Jurkat, Clone E6-1 (cell line): ENCODE data around the gene AVP.
"Not testable (repeated sequence)": the region's sequence is repeated elsewhere in the genome, so short reads cannot be mapped to it uniquely, and the experiment has no call there.

ENCODE experiments used
- DNase-seq: peaks from one replicate; pipeline ENCODE4 v3.0.0-alpha.2; 2011; ENCODE audit warnings: low read depth, low spot score
- H3K4me3 ChIP-seq: 2 replicates; pipeline ENCODE4 v1.5.1; 2011; ENCODE audit warnings: mild to moderate bottlenecking, low read length, control low read depth, moderate library complexity

The AVP gene

GRCh38 chr20:3092611-3093379, 8.3 kb upstream of the AVP start:
- no peak for DNase-seq
- no peak overlapping the region for H3K4me3 ChIP-seq

- no peak overlapping the region for H3K4me3 ChIP-seq
Observed at GRCh38 chr20:3090565-3090964, 6.0 kb upstream of the AVP start.

GRCh38 chr20:3088031-3088430, 3.5 kb upstream of the AVP start:
- DNase-seq = no peak

More at GRCh38 chr20:3090565-3090964, 6.0 kb upstream of the AVP start:
- peak; percentile 91 for DNase-seq

GRCh38 chr20:3085571-3086072, 1.1 kb upstream of the AVP start:
- no peak for DNase-seq
- no peak overlapping the region for H3K4me3 ChIP-seq

More at GRCh38 chr20:3088031-3088430, 3.5 kb upstream of the AVP start:
- no peak overlapping the region for H3K4me3 ChIP-seq

- no peak for DNase-seq
- no peak overlapping the region for H3K4me3 ChIP-seq
Observed at GRCh38 chr20:3084986-3085360, 449 bp upstream of the AVP start.

- DNase-seq = no peak
- no peak overlapping the region for H3K4me3 ChIP-seq
Observed at GRCh38 chr20:3082955-3083952, 1.3 kb downstream of the AVP start.

GRCh38 chr20:3082306-3082951, 2.1 kb downstream of the AVP start:
- no peak for DNase-seq
- H3K4me3 ChIP-seq = no peak overlapping the region

GRCh38 chr20:3081641-3082040, 2.9 kb downstream of the AVP start:
- DNase-seq = no peak
- H3K4me3 ChIP-seq = no peak overlapping the region

GRCh38 chr20:3080939-3081388, 3.6 kb downstream of the AVP start:
- no peak overlapping the region for H3K4me3 ChIP-seq
- DNase-seq = no peak

GRCh38 chr20:3077618-3078134, 6.8 kb downstream of the AVP start:
- DNase-seq = peak; percentile 53
- no peak overlapping the region for H3K4me3 ChIP-seq

GRCh38 chr20:3075315-3075714, 9.2 kb downstream of the AVP start:
- H3K4me3 ChIP-seq, DNase-seq: not testable (repeated sequence)

- H3K4me3 ChIP-seq = no peak overlapping the region
- DNase-seq = no peak
Observed at GRCh38 chr20:3074812-3075211, 9.7 kb downstream of the AVP start.

GRCh38 chr20:3073251-3073643, 11.3 kb downstream of the AVP start:
- DNase-seq, H3K4me3 ChIP-seq: not testable (repeated sequence)

- H3K4me3 ChIP-seq = no peak overlapping the region
- no peak for DNase-seq
Observed at GRCh38 chr20:3072530-3073250, 11.8 kb downstream of the AVP start.

GRCh38 chr20:3071610-3072529, 12.7 kb downstream of the AVP start, which contains the start of gene OXT:
OXT (plus strand) TSS chr20:3071620; CDS start chr20:3071656, 36 bp downstream.
- no peak within 1 kb of the TSS for H3K4me3 ChIP-seq
- DNase-seq = no peak

- no peak for DNase-seq
- H3K4me3 ChIP-seq = no peak overlapping the region
Observed at GRCh38 chr20:3071266-3071609, 13.3 kb downstream of the AVP start.

GRCh38 chr20:3070725-3071124, 13.8 kb downstream of the AVP start:
- no peak for DNase-seq
- H3K4me3 ChIP-seq = no peak overlapping the region
